GM18499 (cell line): Measurements from ENCODE around the gene ACAD9.

ENCODE experiments used
- ATAC-seq: cut with Tn5 transposase; IDR thresholded peaks from one replicate; pipeline ENCODE4 v1.9.1; 2021; ENCODE audit warnings: moderate number of reproducible peaks; ENCODE audit not compliant: insufficient read depth, unreplicated experiment

ACAD9 gene

GRCh38 chr3:128932516-128933212 lies 53.2 kb downstream of the ACAD9 start:
- no peak for ATAC-seq

- no peak for ATAC-seq
Observed at GRCh38 chr3:128933213-128933921, 53.9 kb downstream of the ACAD9 start.

GRCh38 chr3:128933922-128934253 lies 54.5 kb downstream of the ACAD9 start:
- no peak for ATAC-seq

DNA sequence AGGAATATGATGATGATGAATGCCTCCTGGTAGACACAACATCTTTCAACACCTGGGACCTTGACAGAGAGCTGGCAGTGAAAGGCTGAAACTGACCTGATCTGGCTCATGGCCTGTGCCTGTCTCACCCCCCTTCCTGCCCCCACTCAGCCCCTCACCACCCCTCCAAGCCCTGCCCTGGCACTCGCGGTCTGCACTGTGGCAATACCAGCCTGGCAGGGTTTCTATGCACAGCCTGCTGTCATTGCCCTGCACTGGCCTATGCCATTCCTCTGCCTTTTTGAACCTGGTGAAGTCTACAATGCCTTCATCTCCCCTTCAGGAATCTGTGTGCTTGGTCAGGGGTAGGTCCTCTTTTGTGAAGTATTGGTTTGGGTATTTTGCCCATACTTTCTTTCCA lies 56.5 kb downstream of the ACAD9 start:
- no peak for ATAC-seq

DNA sequence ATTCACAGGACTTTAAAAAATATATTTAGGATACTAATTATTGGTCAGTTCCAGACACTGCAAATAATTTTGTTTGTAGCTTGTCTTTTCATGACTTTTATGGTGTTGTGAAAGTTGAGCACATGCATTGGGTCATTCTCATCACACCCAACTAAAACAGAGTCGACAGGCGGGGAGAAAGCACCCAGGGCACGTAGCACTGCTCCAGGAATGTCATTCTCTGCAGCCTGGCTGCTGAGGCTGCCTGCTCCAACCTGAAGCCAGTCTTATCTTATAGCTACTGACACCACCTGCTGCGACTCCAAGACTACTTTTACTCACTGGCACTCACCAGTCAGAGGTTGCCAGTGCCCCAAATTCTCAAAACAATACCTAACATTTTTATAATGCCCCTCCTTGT lies 56.9 kb downstream of the ACAD9 start:
- no peak for ATAC-seq

DNA sequence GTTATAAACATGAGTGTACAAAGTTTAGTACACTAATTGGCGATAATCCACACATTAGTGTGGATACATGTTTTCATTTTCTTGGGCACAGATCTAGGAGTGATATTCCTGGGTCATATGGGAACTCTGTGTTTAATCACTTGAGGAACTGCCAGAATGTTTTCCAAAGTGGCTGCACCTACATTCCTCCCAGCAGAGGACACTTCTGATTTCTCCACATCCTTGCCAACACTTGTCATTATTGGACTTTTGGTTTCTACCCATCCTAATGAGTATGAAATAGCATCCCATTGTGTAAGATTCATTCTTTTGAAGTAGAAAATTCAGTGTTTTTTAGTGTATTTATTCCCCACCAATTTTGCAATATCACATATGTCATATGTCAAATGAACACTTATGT lies 60.8 kb downstream of the ACAD9 start:
- ATAC-seq: no peak

GRCh38 chr3:128942161-128942952 lies 62.9 kb downstream of the ACAD9 start:
- no peak for ATAC-seq

GRCh38 chr3:128945041-128945877 lies 65.8 kb downstream of the ACAD9 start:
- ATAC-seq: no peak

GRCh38 chr3:128945878-128946175 lies 66.4 kb downstream of the ACAD9 start:
- no peak for ATAC-seq

GRCh38 chr3:128946411-128946810 lies 67.0 kb downstream of the ACAD9 start:
- ATAC-seq: no peak

- no peak for ATAC-seq
Observed at GRCh38 chr3:128949158-128949557, 69.7 kb downstream of the ACAD9 start.

- ATAC-seq: no peak
Observed at GRCh38 chr3:128950223-128950938, 71.0 kb downstream of the ACAD9 start.

- ATAC-seq: no peak
Observed at GRCh38 chr3:128956440-128956839, 77.0 kb downstream of the ACAD9 start.
